Measurements from ENCODE around the gene DBNL.

Gene DBNL

GRCh38 chr7:44048031-44048795 lies 3.7 kb downstream of the DBNL start:
- DNase-seq (ENCODE audit: low read depth), result no peak
- no peak for TF ChIP-seq CTCF (conservative IDR thresholded peaks at IDR 0.05; ENCODE audit: control insufficient read depth, insufficient read depth, low read depth, low read length)
- H3K4me3 ChIP-seq (ENCODE audit: control insufficient read depth, low read depth, low read length), result no peak overlapping the region

- H3K4me3 ChIP-seq (ENCODE audit: control insufficient read depth, low read depth, low read length), result no peak overlapping the region
- TF ChIP-seq CTCF (conservative IDR thresholded peaks at IDR 0.05; ENCODE audit: control insufficient read depth, insufficient read depth, low read depth, low read length), result no peak
- DNase-seq (ENCODE audit: low read depth), result no peak
Measured at GRCh38 chr7:44050121-44050914, 5.8 kb downstream of the DBNL start.

- no peak overlapping the region for H3K4me3 ChIP-seq (ENCODE audit: control insufficient read depth, low read depth, low read length)
- no peak for DNase-seq (ENCODE audit: low read depth)
- TF ChIP-seq CTCF (conservative IDR thresholded peaks at IDR 0.05; ENCODE audit: control insufficient read depth, insufficient read depth, low read depth, low read length), result no peak
Measured at GRCh38 chr7:44050915-44051560, 6.5 kb downstream of the DBNL start.

- DNase-seq (ENCODE audit: low read depth), result no peak
- no peak overlapping the region for H3K4me3 ChIP-seq (ENCODE audit: control insufficient read depth, low read depth, low read length)
- no peak for TF ChIP-seq CTCF (conservative IDR thresholded peaks at IDR 0.05; ENCODE audit: control insufficient read depth, insufficient read depth, low read depth, low read length)
Measured at GRCh38 chr7:44051611-44052220, 7.2 kb downstream of the DBNL start.

GRCh38 chr7:44052771-44053365 lies 8.4 kb downstream of the DBNL start:
- TF ChIP-seq CTCF (conservative IDR thresholded peaks at IDR 0.05; ENCODE audit: control insufficient read depth, insufficient read depth, low read depth, low read length), result no peak
- no peak for DNase-seq (ENCODE audit: low read depth)
- no peak overlapping the region for H3K4me3 ChIP-seq (ENCODE audit: control insufficient read depth, low read depth, low read length)

- H3K4me3 ChIP-seq (ENCODE audit: control insufficient read depth, low read depth, low read length), result no peak overlapping the region
- no peak for DNase-seq (ENCODE audit: low read depth)
- TF ChIP-seq CTCF (conservative IDR thresholded peaks at IDR 0.05; ENCODE audit: control insufficient read depth, insufficient read depth, low read depth, low read length), result no peak
Measured at GRCh38 chr7:44056681-44057080, 12.2 kb downstream of the DBNL start.

Measured in fibroblast of mammary gland (primary cell).